IMR-90 (cell line): ENCODE measurements around the gene IL18R1. TPM values are rescaled to one million over a fixed set of nuclear protein-coding genes. Genes with fewer than 3 reads are reported as not detected.

Experiments
- ATAC-seq: fragments of 200-7000 bp; cut with Tn5 transposase; 2 replicates; pipeline ENCODE4 v1.9.1; 2020; ENCODE audit warnings: low read depth, mild to moderate bottlenecking, moderate library complexity
- BruUV-seq: library from RNA; stranded (reverse); fragments of 400-500 nt; replicated peaks from 2 replicates; lab custom pipeline; 2021; lab: Mats Ljungman, UMichigan
- CTCF ChIA-PET: fragments of 300-600 bp; formaldehyde crosslinking; extraction: SDS; loops from one replicate; lab custom pipeline; 2021; ENCODE audit warnings: antibody characterized with exemption; lab: Yijun Ruan, JAX
- POLR2A ChIA-PET: fragments of 300-600 bp; sonication (Branson Sonifier 250); formaldehyde crosslinking; loops from one replicate; lab custom pipeline; 2022; ENCODE audit warnings: antibody characterized with exemption; ENCODE audit not compliant: unreplicated experiment; lab: Charles Lee
- DNase-seq: peaks from one replicate; pipeline ENCODE4 v3.0.0; 2013
- H2AFZ ChIP-seq: replicated peaks from 2 replicates; pipeline ENCODE3; 2013; ENCODE audit warnings: low read length, mild to moderate bottlenecking; ENCODE audit not compliant: poor library complexity
- H2AK5ac ChIP-seq: 2 replicates; pipeline ENCODE4 v1.6.1; 2013; ENCODE audit warnings: low read depth, low read length, inconsistent platforms
- H2AK9ac ChIP-seq: replicated peaks from 2 replicates; pipeline ENCODE3; 2013; ENCODE audit warnings: mild to moderate bottlenecking, low read depth, low read length, moderate library complexity; ENCODE audit not compliant: poor library complexity
- H2BK120ac ChIP-seq: 2 replicates; pipeline ENCODE4 v1.6.1; 2013; ENCODE audit warnings: low read depth, low read length, inconsistent platforms
- H2BK15ac ChIP-seq: 3 replicates; pipeline ENCODE4 v1.6.1; 2013; ENCODE audit warnings: low read depth, low read length, inconsistent platforms
- H2BK20ac ChIP-seq: 2 replicates; pipeline ENCODE4 v1.6.1; 2013; ENCODE audit warnings: low read depth, mild to moderate bottlenecking, inconsistent platforms, low read length, moderate library complexity
- H2BK5ac ChIP-seq: 2 replicates; pipeline ENCODE4 v1.6.1; 2013; ENCODE audit warnings: mild to moderate bottlenecking, low read depth, low read length, inconsistent platforms; ENCODE audit not compliant: poor library complexity, severe bottlenecking
- H3K14ac ChIP-seq: replicated peaks from 2 replicates; pipeline ENCODE4 v1.6.1; 2013; ENCODE audit warnings: low read depth, low read length, inconsistent platforms
- H3K18ac ChIP-seq: 2 replicates; pipeline ENCODE4 v1.6.1; 2013; ENCODE audit warnings: low read depth, low read length, control low read depth
- H3K23ac ChIP-seq: 2 replicates; pipeline ENCODE4 v1.6.1; 2013; ENCODE audit warnings: low read depth, low read length, inconsistent platforms
- H3K27ac ChIP-seq: 2 replicates; pipeline ENCODE4 v1.5.1; 2013; ENCODE audit warnings: mild to moderate bottlenecking, control low read depth, low read length; ENCODE audit not compliant: insufficient read depth
- H3K27me3 ChIP-seq: 2 replicates; pipeline ENCODE4 v1.6.1; 2013; ENCODE audit warnings: low read length; ENCODE audit not compliant: control insufficient read depth, insufficient read depth
- H3K36me3 ChIP-seq: 2 replicates; pipeline ENCODE4 v1.6.1; 2013; ENCODE audit warnings: low read length, mixed read lengths; ENCODE audit not compliant: control insufficient read depth, insufficient read depth
- H3K4ac ChIP-seq: 2 replicates; pipeline ENCODE4 v1.6.1; 2013; ENCODE audit warnings: low read depth, low read length, inconsistent platforms
- H3K4me1 ChIP-seq: 2 replicates; pipeline ENCODE4 v1.6.1; 2013; ENCODE audit warnings: low read length, mixed read lengths; ENCODE audit not compliant: control insufficient read depth, insufficient read depth
- H3K4me2 ChIP-seq: 2 replicates; pipeline ENCODE4 v1.6.1; 2013; ENCODE audit warnings: low read depth, mild to moderate bottlenecking, control low read depth, low read length, moderate library complexity
- H3K4me3 ChIP-seq: 2 replicates; pipeline ENCODE4 v1.5.1; 2013; ENCODE audit warnings: low read depth, mild to moderate bottlenecking, control low read depth, low read length, moderate library complexity; ENCODE audit not compliant: insufficient read depth
- H3K56ac ChIP-seq: 2 replicates; pipeline ENCODE4 v1.6.1; 2013; ENCODE audit warnings: low read length, inconsistent platforms; ENCODE audit not compliant: insufficient read depth; ENCODE audit errors: extremely low read depth
- H3K79me1 ChIP-seq, 2 experiments: 2 replicates each; pipeline ENCODE4 v1.6.1; 2013; ENCODE audit warnings: low read length in 2 of 2, inconsistent platforms in 1 of 2, low read depth in 1 of 2
- H3K9ac ChIP-seq: 2 replicates; pipeline ENCODE4 v1.6.1; 2013; ENCODE audit warnings: low read depth, low read length, control low read depth
- H3K9me1 ChIP-seq: 2 replicates; pipeline ENCODE4 v1.6.1; 2013; ENCODE audit warnings: low read length, inconsistent platforms; ENCODE audit not compliant: insufficient read depth
- H3K9me3 ChIP-seq: 2 replicates; pipeline ENCODE4 v1.6.1; 2013; ENCODE audit warnings: low read length; ENCODE audit not compliant: control insufficient read depth, insufficient read depth
- H4K20me1 ChIP-seq: 2 replicates; pipeline ENCODE4 v1.6.1; 2013; ENCODE audit warnings: low read length, inconsistent platforms; ENCODE audit not compliant: insufficient read depth
- H4K5ac ChIP-seq: 2 replicates; pipeline ENCODE4 v1.6.1; 2013; ENCODE audit warnings: mild to moderate bottlenecking, low read depth, low read length, control low read depth
- H4K8ac ChIP-seq, 2 experiments: 2 replicates each; pipeline ENCODE4 v1.6.1; 2013; ENCODE audit warnings: low read depth in 2 of 2, low read length in 2 of 2, control low read depth in 1 of 2, inconsistent platforms in 1 of 2
- H4K91ac ChIP-seq: 2 replicates; pipeline ENCODE4 v1.6.1; 2013; ENCODE audit warnings: low read depth, low read length, inconsistent platforms; ENCODE audit not compliant: insufficient read depth
- BHLHE40 ChIP-seq: fragments of 150-350 bp; IDR thresholded peaks from 2 replicates; pipeline ENCODE4 v1.6.1; 2016; ENCODE audit warnings: mild to moderate bottlenecking, low read depth, low read length
- CEBPB ChIP-seq: IDR thresholded peaks from 2 replicates; pipeline ENCODE4 v1.6.1; 2012; ENCODE audit warnings: low read depth, low read length, improper control_type of control experiment
- CHD1 ChIP-seq: IDR thresholded peaks from 2 replicates; pipeline ENCODE4 v1.6.1; 2012; ENCODE audit warnings: low read depth, low read length, improper control_type of control experiment
- CTCF ChIP-seq: conservative IDR thresholded peaks from 2 replicates; pipeline ENCODE4 v1.5.1; 2012; ENCODE audit warnings: mild to moderate bottlenecking, low read depth, low read length, improper control_type of control experiment
- MAFK ChIP-seq: IDR thresholded peaks from 2 replicates; pipeline ENCODE4 v1.6.1; 2012; ENCODE audit warnings: low read depth, low read length, improper control_type of control experiment
- MAZ ChIP-seq: IDR thresholded peaks from 2 replicates; pipeline ENCODE4 v1.6.1; 2012; ENCODE audit warnings: low read depth, mild to moderate bottlenecking, low read length, improper control_type of control experiment, moderate library complexity, borderline replicate concordance
- RAD21 ChIP-seq: IDR thresholded peaks from 2 replicates; pipeline ENCODE4 v1.6.1; 2012; ENCODE audit warnings: low read length, improper control_type of control experiment
- RCOR1 ChIP-seq: IDR thresholded peaks from 2 replicates; pipeline ENCODE4 v1.6.1; 2012; ENCODE audit warnings: mild to moderate bottlenecking, low read length, improper control_type of control experiment; ENCODE audit not compliant: insufficient replicate concordance
- RFX5 ChIP-seq: IDR thresholded peaks from 2 replicates; pipeline ENCODE4 v1.8.0; 2012; ENCODE audit warnings: low read depth, mild to moderate bottlenecking, low read length, moderate library complexity
- SMC3 ChIP-seq: fragments of 150-350 bp; IDR thresholded peaks from 2 replicates; pipeline ENCODE4 v1.6.1; 2016; ENCODE audit warnings: low read depth, mild to moderate bottlenecking, antibody characterized with exemption, low read length, moderate library complexity
- WGBS, 2 experiments: methylation state at CpG; one replicate each; pipeline versions ENCODE4 v1.1.5 to v1.1.7; 2013; ENCODE audit warnings: missing lambda C conversion rate in 2 of 2; ENCODE audit not compliant: insufficient read length in 1 of 2; ENCODE audit errors: extremely low coverage in 2 of 2; 5-methylcytosine and 5-hydroxymethylcytosine counted together
- dilution Hi-C: fragments of 300-500 bp; cut with HindIII; formaldehyde crosslinking; loops from one replicate; pipeline ENCODE4 v1.14.3; 2018; ENCODE audit warnings: low sequenced_read_pairs; ENCODE audit not compliant: unreplicated experiment
- in situ Hi-C: fragments of 300-500 bp; cut with MboI; formaldehyde crosslinking; loops from 3 replicates; pipeline ENCODE4 v1.14.3; 2019; ENCODE audit warnings: low sequenced_read_pairs, inconsistent platforms, mixed read lengths
- intact Hi-C: fragments of 100-400 bp; cut with micrococcal nuclease; formaldehyde crosslinking; loops from 2 replicates; pipeline ENCODE4 v1.10.0; 2022
- polyA plus RNA-seq, 3 experiments: library from polyadenylated mRNA; depleted of rRNA; stranded (reverse); fragments of >200 nt; gene quantifications; 2 replicates each; pipeline ENCODE4 v1.2.3, GENCODE V29; 2012; ENCODE audit warnings: low replicate concordance in 1 of 3
- total RNA-seq: library from RNA; depleted of rRNA; stranded (reverse); fragments of >200 nt; gene quantifications from 2 replicates; pipeline ENCODE4 v1.2.3, GENCODE V29; 2012

Gene IL18R1
- total and polyA plus RNA-seq, 2 of the 4 experiments (the other 2 are of a cell fraction) = 0.18 to 0.24 TPM

- no peak overlapping the region for H3K4me3 ChIP-seq
- no peak overlapping the region for H3K56ac ChIP-seq
- no peak for ATAC-seq
- no peak overlapping the region for H3K9ac ChIP-seq
- no peaks in the 10 kb centered on the region for H3K79me1 ChIP-seq
- no peak overlapping the region for H3K4ac ChIP-seq
- H3K18ac ChIP-seq = no peak overlapping the region
- no peak overlapping the region for H2AK5ac ChIP-seq
- no peaks in the 10 kb centered on the region for H3K9me3 ChIP-seq
- no TSS peak for BruUV-seq
- H4K5ac ChIP-seq = no peak overlapping the region
- H2AK9ac ChIP-seq = no peak overlapping the region
- H3K9me1 ChIP-seq = peaks cover 4% of the 10 kb centered on the region
- no peak overlapping the region for H2AFZ ChIP-seq
- no peak overlapping the region for H4K8ac ChIP-seq
- H3K36me3 ChIP-seq = no peaks in the 10 kb centered on the region
- DNase-seq = no peak
- no peak overlapping the region for H3K27ac ChIP-seq
- in situ Hi-C loops = no loop called here
- WGBS, 2 experiments = 0% methylated on average over 1 of the region's 2 CpGs; no CpG with 5 or more reads in 1 of the 2 experiments
- ChIA-PET POLR2A (no interaction called here), CTCF (no interaction called here)
- dilution Hi-C loops = no loop called here
- no peak overlapping the region for H4K91ac ChIP-seq
- H2BK5ac ChIP-seq = no peak overlapping the region
- 0 out of 2 replicates have a peak, but pooled peaks cover 5% of the 10 kb centered on the region for H3K27me3 ChIP-seq
- no peak overlapping the region for H2BK15ac ChIP-seq
- no peak for TF ChIP-seq BHLHE40
- no peak for TF ChIP-seq RFX5
- TF ChIP-seq CTCF = no peak
- no peak for TF ChIP-seq SMC3
- TF ChIP-seq CHD1 = no peak
- TF ChIP-seq RCOR1 = no peak
- no peak for TF ChIP-seq MAFK
- no peak for TF ChIP-seq RAD21
- no peak for TF ChIP-seq MAZ
- TF ChIP-seq CEBPB = no peak
- no peak overlapping the region for H3K23ac ChIP-seq
- no peak overlapping the region for H2BK20ac ChIP-seq
- peaks cover 7% of the 10 kb centered on the region for H3K4me1 ChIP-seq
- intact Hi-C loops = no loop called here
- H2BK120ac ChIP-seq = no peak overlapping the region
- H4K20me1 ChIP-seq = no peaks in the 10 kb centered on the region
- H3K14ac ChIP-seq = no peak overlapping the region
- no peak overlapping the region for H3K4me2 ChIP-seq
These were observed 37.9 kb upstream of the IL18R1 start for GRCh38 chr2:102317715-102318114.
